Gastroesophageal sphincter (tissue), 3 donors: ENCODE data around the gene FBXL13.

Experiments used
- EP300 ChIP-seq: sonication (generic); formaldehyde crosslinking; IDR thresholded peaks from one replicate; pipeline ENCODE4 v1.6.1; 2017; ENCODE audit warnings: antibody characterized with exemption, mild to moderate bottlenecking
- POLR2AphosphoS5 ChIP-seq: sonication (generic); formaldehyde crosslinking; IDR thresholded peaks from one replicate; pipeline ENCODE4 v1.6.1; 2017; ENCODE audit warnings: antibody characterized with exemption
- TF ChIP-seq, protein P1 (sequence below), 4 experiments: fragments of 200-600 bp in 2 of 4; fragments of 450-650 bp in 2 of 4; sonication (generic) in 1 of 4; IDR thresholded peaks; one replicate each; pipeline ENCODE4 v1.5.1; 2017 to 2019; ENCODE audit warnings: antibody characterized with exemption in 4 of 4, mild to moderate bottlenecking in 2 of 4, moderate library complexity in 2 of 4

- TF ChIP-seq, protein P1, sequence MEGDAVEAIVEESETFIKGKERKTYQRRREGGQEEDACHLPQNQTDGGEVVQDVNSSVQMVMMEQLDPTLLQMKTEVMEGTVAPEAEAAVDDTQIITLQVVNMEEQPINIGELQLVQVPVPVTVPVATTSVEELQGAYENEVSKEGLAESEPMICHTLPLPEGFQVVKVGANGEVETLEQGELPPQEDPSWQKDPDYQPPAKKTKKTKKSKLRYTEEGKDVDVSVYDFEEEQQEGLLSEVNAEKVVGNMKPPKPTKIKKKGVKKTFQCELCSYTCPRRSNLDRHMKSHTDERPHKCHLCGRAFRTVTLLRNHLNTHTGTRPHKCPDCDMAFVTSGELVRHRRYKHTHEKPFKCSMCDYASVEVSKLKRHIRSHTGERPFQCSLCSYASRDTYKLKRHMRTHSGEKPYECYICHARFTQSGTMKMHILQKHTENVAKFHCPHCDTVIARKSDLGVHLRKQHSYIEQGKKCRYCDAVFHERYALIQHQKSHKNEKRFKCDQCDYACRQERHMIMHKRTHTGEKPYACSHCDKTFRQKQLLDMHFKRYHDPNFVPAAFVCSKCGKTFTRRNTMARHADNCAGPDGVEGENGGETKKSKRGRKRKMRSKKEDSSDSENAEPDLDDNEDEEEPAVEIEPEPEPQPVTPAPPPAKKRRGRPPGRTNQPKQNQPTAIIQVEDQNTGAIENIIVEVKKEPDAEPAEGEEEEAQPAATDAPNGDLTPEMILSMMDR (IDR thresholded peaks at IDR 0.05) = no peak
- no peak for TF ChIP-seq POLR2AphosphoS5
- TF ChIP-seq EP300 = no peak
These were observed 218.6 kb downstream of the FBXL13 start for GRCh38 chr7:102856036-102856435.
